Kasumi-1 (cell line): ENCODE results near the gene ACOXL.

Experiments used
- DNase-seq, 2 experiments: peaks; one replicate each; lab custom pipeline; 2025; lab: John Stamatoyannopoulos, UW

Gene ACOXL

GRCh38 chr2:110755491-110756078, 23.2 kb downstream of the ACOXL start:
- peak; percentile 53 to 55 for DNase-seq

DNA sequence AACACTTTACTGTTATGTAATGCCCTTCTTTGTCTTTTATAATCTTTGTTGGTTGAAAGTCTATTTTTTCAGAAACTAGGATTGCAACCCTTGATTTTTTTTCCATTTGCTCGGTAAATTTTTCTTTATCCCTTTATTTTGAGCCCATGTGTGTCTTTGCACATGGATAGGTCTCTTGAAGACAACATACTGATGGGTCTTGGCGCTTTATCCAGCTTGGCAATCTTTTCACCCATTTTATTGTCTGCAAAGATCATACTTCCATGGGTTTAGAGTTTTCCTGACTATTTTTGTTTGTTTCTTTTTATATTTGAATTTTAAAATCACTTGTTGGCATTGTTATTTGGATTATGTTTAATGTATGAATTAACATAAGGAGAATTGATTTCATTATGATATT, 27.0 kb downstream of the ACOXL start:
- no peak for DNase-seq

- DNase-seq, result no peak
Measured at GRCh38 chr2:110764931-110765330, 32.6 kb downstream of the ACOXL start.

DNA sequence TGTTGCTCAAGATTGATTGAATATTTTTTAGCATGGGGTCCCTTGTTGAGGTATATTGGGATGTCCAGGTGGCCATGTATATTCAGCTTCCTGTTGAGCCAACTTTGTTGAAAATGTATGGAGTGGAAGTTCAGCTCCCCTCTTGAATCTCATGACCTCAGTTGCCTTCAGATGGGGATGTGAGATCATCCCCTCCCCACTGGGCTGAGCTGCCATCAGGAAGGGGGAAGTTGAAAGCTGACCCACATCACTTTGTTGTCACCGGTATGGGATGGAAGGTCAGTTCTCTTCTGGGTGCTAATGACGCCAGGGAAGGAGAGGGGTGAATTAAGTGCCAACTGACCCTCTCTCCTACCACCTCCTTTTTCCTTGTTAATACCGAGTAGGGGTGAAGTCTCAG, 33.9 kb downstream of the ACOXL start:
- no peak for DNase-seq

GRCh38 chr2:110768591-110768990, 36.2 kb downstream of the ACOXL start:
- DNase-seq, result no peak

- no peak for DNase-seq
Measured at GRCh38 chr2:110770404-110770958, 38.1 kb downstream of the ACOXL start.

GRCh38 chr2:110770959-110771431, 38.6 kb downstream of the ACOXL start:
- DNase-seq, result no peak

GRCh38 chr2:110771547-110772382, 39.4 kb downstream of the ACOXL start:
- no peak for DNase-seq

GRCh38 chr2:110772383-110772755, 40.0 kb downstream of the ACOXL start:
- DNase-seq, result no peak

DNA sequence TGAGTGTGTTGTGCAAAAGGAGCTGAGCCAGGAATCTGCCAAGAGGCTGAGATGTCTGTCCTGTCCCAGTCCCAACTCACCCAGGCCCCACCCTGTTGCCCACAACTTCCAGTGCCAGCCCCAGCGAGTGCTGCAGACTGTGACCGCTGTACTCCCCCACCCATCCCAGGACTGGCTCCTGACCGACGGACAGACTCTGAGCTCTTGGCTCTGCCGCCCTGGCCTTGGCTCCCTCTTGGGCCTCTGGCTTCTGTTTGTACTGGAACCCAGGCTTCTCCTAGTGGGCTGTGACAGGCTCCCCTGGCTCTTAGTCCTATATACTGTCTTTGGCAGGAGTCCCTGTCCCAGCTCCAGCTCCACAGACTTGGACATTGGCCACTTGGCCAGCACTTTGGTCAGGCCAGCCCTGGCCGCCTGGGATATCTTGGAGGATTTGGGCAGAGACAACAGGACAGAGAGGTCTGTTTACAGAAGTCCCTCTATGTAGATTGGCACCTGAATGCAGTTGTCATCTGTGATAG, 41.1 kb downstream of the ACOXL start:
- DNase-seq, result no peak

GRCh38 chr2:110774701-110775100, 42.3 kb downstream of the ACOXL start:
- DNase-seq, result no peak

DNA sequence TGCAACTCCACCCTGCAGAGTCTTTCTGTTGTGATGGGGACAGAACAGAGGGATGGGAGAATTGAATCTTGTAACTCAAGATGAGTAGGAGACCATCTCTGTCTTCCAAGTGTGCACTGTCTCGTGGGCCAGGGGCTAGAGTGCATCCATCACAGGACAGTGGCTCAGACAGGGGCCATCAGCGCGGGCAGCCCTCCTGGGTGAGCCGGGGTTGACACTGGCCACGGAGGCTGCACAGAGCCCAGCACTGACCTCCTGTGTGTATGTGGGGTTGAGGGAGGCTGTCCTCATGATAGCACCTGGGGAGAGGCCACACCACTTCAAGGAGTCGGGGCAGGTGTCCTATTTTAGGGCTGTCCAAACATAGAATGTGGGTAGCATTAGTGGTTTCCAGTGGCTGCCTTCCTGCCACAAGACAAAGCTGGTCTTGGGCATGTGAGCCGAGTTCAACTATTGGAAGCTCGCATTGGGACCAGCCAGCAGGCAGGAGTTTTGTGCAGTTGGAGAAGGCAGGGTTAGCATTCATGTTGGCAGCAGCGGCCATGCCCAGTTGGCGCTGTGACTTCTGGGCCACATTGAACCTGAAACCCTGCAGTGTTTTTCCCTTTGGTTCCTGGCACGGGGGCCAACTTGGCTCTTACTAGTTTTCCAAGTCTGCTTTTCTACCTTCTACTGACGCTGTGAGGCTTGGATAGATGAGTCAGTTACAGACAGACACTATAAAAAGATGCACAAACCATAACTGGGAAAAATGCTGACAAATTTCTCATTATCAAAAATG, 45.3 kb downstream of the ACOXL start:
- DNase-seq, result no peak

GRCh38 chr2:110780461-110780860, 48.1 kb downstream of the ACOXL start:
- no peak for DNase-seq

DNA sequence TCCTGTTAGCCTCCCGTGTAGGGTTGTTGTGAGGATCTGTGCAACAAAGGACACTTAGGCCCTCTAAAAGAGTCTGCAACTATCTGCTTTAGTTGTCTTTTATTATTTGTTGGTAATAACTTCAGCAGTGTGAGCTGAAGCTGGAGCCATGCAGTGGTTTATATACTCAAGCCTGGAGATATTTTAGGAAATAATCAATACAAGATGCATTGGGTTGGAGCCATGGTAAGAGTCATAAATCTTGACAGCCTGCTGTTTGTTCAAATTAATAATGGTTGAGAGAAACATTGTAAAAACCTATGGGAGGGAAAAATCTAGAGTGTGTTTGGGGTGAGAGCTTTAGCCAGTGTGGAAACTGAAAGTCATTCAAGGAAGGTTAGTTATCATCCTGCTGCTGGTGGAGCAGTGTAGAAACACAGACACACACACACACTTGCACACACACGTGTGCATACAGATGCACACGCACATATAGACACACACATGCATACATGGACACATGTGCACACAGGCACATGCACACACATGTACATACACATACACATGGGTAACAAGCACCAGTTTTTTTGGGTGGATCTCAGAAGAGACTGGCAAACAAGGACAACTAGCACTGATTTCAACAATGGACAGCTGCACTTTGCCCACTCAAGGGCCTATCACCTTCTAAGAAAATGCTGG, 51.0 kb downstream of the ACOXL start:
- no peak for DNase-seq

- no peak for DNase-seq
Measured at GRCh38 chr2:110784047-110784631, 51.8 kb downstream of the ACOXL start.

DNA sequence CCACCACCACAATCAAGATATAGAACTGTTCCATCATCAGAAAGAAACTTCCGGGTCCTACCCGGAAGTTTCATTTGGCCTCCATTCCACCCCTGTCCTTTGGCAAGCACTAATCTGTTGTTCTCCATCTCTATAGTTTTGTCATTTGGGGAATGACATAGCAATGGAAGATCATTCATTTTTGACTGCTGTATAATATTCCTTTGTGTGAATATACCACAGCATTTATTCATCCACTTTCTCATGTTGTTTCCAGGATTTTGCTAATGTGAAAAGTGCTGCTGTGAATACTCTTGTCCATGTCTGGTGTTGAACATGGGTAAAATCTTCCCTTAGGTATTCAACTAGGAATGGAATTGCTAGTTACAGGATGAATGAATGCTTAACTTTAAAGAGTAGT, 53.1 kb downstream of the ACOXL start:
- no peak for DNase-seq

DNA sequence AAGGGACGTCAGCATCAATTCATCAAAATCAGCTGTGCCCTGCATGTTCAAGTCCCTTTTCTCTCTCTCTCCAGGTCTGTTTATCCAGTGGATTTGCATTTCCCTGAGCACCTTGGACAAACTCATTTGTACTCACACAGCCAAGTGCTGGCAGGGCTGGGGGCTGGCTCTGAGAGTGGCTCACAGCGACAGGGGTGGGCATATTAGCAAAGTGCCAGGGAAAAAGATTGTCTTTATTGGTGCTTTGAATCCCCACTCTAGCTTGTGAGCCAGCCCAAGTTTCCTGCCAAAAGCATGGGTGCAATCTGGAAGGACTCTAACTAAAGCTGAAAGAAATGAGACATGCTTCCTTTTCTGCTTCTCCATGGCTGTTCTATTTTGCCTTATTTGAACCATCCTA, 56.6 kb downstream of the ACOXL start:
- no peak for DNase-seq

GRCh38 chr2:110789706-110790105, 57.3 kb downstream of the ACOXL start:
- no peak for DNase-seq

GRCh38 chr2:110790907-110791306, 58.5 kb downstream of the ACOXL start:
- DNase-seq, result no peak

GRCh38 chr2:110791435-110791834, 59.1 kb downstream of the ACOXL start:
- no peak for DNase-seq

GRCh38 chr2:110793034-110793433, 60.7 kb downstream of the ACOXL start:
- DNase-seq, result no peak
